Motor neuron (in vitro differentiated cells): ENCODE results near the gene ZNF211. TPM values are rescaled to one million over a fixed set of nuclear protein-coding genes. Genes with fewer than 3 reads are reported as not detected.

Source experiments
- ATAC-seq, 8 experiments: fragments of 200-7000 bp; cut with Tn5 transposase; replicated peaks in 6 of 8; 2 replicates each; pipeline ENCODE4 v1.8.0; 2021; ENCODE audit warnings: mild to moderate bottlenecking in 8 of 8, moderate library complexity in 8 of 8
- H3K27ac ChIP-seq, 2 donors: fragments of 250-450 bp; sonication (Bioruptor Pico); 2 replicates each; pipeline ENCODE4 v1.9.0; 2021; ENCODE audit warnings: antibody characterized with exemption in 2 of 2, mild to moderate bottlenecking in 2 of 2, moderate library complexity in 1 of 2
- H3K4me1 ChIP-seq, 2 donors: fragments of 250-450 bp; sonication (Bioruptor Pico); replicated peaks in 1 of 2; 2 replicates each; pipeline ENCODE4 v1.6.1; 2021; ENCODE audit warnings: antibody characterized with exemption in 2 of 2, mild to moderate bottlenecking in 2 of 2, moderate library complexity in 1 of 2
- H3K4me3 ChIP-seq, 5 donors: fragments of 250-450 bp; sonication (Bioruptor Pico); 2 replicates each; pipeline ENCODE4 v1.9.0; 2021; ENCODE audit warnings: antibody characterized with exemption in 5 of 5, mild to moderate bottlenecking in 5 of 5, moderate library complexity in 4 of 5
- WGBS, 10 experiments: fragments of 450-650 bp; shearing (Covaris generic); methylation state at CpG; one replicate each; pipeline ENCODE4 v1.0.0; 2022; 5-methylcytosine and 5-hydroxymethylcytosine counted together
- in situ Hi-C, 9 experiments: fragments of 400-800 bp; cut with MboI; loops; one replicate each; pipeline ENCODE4 v1.15.0; 2021; ENCODE audit warnings: low sequenced_read_pairs in 9 of 9, low pct_unique_long_range_greater_than_20kb in 2 of 9; ENCODE audit not compliant: unreplicated experiment in 9 of 9
- total RNA-seq, 8 experiments: library from RNA; unstranded; fragments of 300-600 nt; gene quantifications; 2 replicates each; pipeline versions ENCODE4 v1.2.3 to v1.2.4, GENCODE V29; 2022

ZNF211 gene
- total RNA-seq, 8 experiments from 2014 or later: 10.2 to 28.1 (median 19.6) TPM

DNA sequence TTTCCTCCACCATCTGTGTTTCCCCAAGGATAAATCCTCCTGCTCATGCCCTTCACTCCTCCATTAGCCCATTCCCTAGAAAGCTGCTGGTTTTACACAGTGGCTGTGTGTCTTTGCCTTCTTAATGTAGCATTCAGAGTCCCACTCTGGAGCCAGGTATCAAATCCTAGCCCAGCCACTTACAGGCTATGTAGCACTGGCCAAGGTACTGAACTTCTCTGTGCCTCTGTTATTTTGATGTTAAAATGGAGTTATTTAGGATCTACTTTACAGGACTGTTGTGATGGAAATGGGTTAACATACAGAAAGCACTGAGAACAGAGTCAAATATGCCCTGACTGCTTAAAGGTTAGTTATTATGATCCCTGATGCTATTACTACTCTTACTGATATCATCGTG lies 34.3 kb downstream of the ZNF211 start:
- H3K4me1 ChIP-seq: peaks cover 5 to 13% of the 10 kb centered on the region in 2 donors
- ATAC-seq: no peak
- H3K27ac ChIP-seq: no peak overlapping the region
- in situ Hi-C loops: no loop called here
- H3K4me3 ChIP-seq: no peak overlapping the region
- WGBS, 10 experiments: 0 to 100% (median 68%) methylated on average over 1 of the region's 1 CpG; no CpG with 5 or more reads in 4 of the 10 experiments

DNA sequence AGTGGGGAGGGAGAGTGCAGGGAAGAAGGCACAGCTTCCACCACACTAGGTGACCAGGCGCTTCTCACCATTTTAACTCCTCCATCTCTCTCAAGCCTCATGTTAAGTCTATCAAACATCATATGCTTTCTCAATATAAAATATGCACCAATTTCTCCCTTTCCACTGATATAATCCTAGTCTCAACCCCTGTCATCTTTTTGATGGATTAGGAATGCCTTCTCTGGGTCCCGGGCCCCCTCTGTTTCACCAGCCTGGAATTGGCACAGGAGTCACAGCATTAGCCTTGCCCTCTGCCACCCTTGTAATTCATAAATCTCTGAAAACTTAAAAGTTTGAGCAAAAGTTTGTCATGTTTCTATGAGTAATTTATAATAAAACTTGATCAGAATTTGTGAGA lies 35.7 kb downstream of the ZNF211 start, which contains the start of gene ZSCAN4:
Gene ZSCAN4, plus strand, starts transcription at position 301 of the 400 bp plus-strand sequence. CDS start 7,211 bp downstream, outside the sequence.
- in situ Hi-C loops: no loop called here
- no peak within 1 kb of the TSS for H3K27ac ChIP-seq
- no peak for ATAC-seq
- H3K4me3 ChIP-seq: no peak within 1 kb of the TSS
- peaks cover 5 to 12% of the 10 kb centered on the region in 2 donors for H3K4me1 ChIP-seq
- WGBS, 10 experiments: 20 to 100% (median 83%) methylated on average over 1 to 2 of the region's 2 CpGs; no CpG with 5 or more reads in 3 of the 10 experiments

DNA sequence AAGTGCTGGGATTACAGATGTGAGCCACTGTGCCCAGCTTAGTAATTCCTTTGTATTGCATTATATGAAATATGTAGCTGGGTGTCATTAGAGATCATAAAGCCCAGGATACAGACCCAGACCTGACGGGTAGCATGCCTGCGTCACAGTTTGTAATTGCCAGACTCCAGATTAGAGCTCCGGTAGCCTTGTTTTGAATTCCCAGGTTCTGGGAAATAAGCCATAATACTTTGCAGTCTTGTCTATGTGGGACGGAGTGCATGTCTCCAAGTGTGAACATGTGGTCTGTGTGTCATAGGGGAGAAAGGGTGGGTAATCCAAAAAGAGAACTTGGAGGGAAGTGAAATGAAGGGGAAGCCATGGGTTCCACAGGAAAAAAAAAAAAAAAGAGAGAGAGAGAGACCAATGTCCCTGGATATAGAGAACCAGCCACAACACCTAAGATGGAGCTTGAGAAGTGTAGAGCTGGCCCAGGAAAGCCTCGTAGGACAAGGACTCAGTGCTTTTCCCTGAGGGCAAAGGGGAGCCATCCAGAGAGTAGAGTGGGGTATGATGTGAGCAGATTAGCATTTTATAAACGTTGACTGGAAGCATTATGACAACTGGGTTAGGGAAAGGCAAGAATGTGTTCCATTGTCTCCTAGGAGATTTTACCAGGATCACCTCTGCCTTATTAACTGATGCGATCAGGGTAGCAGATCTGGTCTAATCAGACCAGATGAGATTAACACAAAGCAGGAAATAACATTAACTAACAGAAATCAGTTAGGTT lies 38.3 kb downstream of the ZNF211 start:
- H3K4me1 ChIP-seq: no peaks in the 10 kb centered on the region
- H3K27ac ChIP-seq: no peak overlapping the region
- in situ Hi-C loops: no loop called here
- WGBS, 10 experiments: 17 to 80% (median 50%) methylated on average over 1 to 7 of the region's 7 CpGs
- no peak for ATAC-seq
- H3K4me3 ChIP-seq: no peak overlapping the region

DNA sequence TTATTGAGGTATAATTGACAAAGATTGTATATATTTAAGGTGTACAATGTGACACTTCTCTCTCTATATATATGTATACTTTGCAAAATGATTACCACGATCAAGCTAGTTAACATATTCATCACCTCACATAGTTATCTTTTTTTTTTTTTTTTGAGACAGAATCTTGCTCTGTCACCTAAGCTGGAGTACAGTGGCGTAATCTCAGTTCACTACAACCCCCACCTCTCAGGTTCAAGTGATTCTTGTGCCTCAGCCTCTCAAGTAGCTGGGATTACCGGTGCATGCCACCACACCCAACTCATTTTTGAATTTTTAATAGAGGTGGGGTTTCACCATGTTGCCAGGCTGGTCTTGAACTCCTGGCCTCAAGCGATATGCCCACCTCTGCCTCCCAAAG lies 39.5 kb downstream of the ZNF211 start:
- Histone ChIP-seq H3K4me1 (no peaks in the 10 kb centered on the region), H3K4me3 (no peak overlapping the region), H3K27ac (no peak overlapping the region)
- no peak for ATAC-seq
- 0 to 75% (median 26%) methylated on average over 1 to 4 of the region's 4 CpGs; no CpG with 5 or more reads in 2 of the 10 experiments for WGBS, 10 experiments
- in situ Hi-C loops: no loop called here

DNA sequence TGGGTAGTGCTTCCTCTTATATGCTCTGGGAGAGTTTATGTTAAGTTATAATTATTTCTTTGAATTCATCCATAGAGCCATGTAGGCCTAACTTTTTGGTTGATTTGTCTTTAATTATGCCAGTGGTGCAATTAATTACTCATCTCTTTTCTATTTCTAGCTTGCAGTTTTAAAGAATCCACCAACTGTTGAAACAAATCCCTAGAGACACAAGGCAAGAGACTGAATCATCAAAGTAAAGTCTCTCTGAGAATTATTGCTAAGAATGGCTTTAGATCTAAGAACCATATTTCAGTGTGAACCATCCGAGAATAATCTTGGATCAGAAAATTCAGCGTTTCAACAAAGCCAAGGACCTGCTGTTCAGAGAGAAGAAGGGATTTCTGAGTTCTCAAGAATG lies 42.9 kb downstream of the ZNF211 start:
- in situ Hi-C loops: no loop called here
- 0 to 80% (median 58%) methylated on average over 2 of the region's 2 CpGs for WGBS, 10 experiments

DNA sequence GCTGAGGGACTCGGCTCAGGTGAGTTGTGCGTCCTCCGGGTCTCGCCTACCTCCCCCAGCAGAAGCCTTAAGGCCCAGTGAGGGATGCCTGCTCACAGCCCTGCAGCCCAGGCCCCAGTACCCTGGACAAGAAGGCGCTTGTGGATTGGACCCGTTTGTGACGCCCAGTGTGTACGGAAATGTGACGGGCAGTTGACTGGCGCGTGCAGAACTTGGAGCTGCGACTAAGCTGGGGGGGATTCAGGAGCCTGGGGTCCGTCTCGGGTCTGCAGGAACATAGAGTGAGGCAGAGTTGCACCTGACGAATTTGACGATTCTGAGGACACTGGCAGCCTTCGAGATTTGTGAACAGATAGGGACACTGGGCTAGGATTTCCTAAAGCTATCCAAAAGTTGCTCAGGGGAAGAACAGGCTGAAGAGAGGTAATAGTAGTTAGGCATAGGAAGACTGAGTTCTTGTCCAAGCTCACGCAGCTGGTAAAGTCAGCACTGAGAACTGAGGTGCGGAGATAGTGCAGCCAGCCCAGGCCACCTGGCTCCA lies 49.3 kb downstream of the ZNF211 start:
- WGBS, 10 experiments: 0 to 15% (median 0%) methylated on average over 2 to 10 of the region's 19 CpGs; no CpG with 5 or more reads in 5 of the 10 experiments
- Histone ChIP-seq H3K4me3 (peak overlapping the region; percentile 66 to 91 (median 84)), H3K4me1 (peaks cover 5 to 8% of the 10 kb centered on the region in 2 donors), H3K27ac (peak overlapping the region; percentile 46 to 80)
- in situ Hi-C loops: no loop called here
- ATAC-seq: no peak

More for the DNA sequence above, 42.9 kb downstream of the ZNF211 start:
- Histone ChIP-seq H3K4me3 (no peak overlapping the region), H3K4me1 (no peaks in the 10 kb centered on the region), H3K27ac (no peak overlapping the region)
- no peak for ATAC-seq

DNA sequence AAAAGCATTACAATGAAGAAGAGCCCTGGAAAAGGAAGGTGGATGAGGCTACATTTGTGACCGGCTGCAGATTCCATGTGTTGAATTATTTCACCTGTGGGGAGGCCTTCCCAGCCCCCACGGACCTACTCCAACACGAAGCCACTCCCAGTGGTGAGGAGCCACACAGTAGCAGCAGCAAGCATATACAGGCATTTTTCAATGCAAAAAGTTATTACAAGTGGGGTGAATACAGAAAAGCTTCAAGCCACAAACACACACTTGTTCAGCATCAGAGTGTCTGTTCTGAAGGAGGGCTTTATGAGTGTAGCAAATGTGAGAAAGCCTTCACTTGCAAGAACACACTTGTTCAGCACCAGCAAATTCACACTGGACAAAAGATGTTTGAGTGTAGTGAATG lies 53.8 kb downstream of the ZNF211 start:
- WGBS, 10 experiments: 86 to 100% (median 100%) methylated on average over 1 to 2 of the region's 3 CpGs; no CpG with 5 or more reads in 4 of the 10 experiments
- ATAC-seq: no peak
- Histone ChIP-seq H3K4me1 (peaks cover 5 to 8% of the 10 kb centered on the region in 2 donors), H3K27ac (no peak overlapping the region), H3K4me3 (no peak overlapping the region)
- in situ Hi-C loops: no loop called here

DNA sequence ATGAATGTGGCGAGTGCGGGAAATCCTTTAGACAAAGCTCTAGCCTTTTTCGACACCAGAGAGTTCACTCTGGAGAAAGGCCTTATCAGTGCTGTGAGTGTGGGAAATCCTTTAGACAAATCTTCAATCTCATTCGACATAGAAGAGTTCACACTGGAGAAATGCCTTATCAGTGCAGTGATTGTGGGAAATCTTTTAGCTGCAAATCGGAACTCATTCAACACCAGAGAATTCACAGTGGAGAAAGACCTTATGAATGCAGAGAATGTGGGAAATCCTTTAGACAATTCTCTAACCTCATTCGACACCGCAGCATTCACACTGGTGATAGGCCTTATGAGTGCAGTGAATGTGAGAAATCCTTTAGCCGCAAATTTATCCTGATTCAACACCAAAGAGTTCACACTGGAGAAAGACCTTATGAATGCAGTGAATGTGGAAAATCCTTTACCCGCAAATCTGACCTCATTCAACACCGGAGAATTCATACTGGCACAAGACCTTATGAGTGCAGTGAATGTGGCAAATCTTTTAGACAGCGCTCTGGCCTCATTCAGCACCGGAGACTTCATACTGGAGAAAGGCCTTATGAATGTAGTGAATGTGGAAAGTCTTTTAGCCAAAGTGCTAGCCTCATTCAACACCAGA lies 54.5 kb downstream of the ZNF211 start:
- 92 to 100% (median 98%) methylated on average over 1 to 12 of the region's 12 CpGs; no CpG with 5 or more reads in 1 of the 10 experiments for WGBS, 10 experiments
- Histone ChIP-seq H3K4me3 (no peak overlapping the region), H3K27ac (no peak overlapping the region), H3K4me1 (peaks cover 5 to 8% of the 10 kb centered on the region in 2 donors)
- in situ Hi-C loops: no loop called here
- ATAC-seq: no peak

DNA sequence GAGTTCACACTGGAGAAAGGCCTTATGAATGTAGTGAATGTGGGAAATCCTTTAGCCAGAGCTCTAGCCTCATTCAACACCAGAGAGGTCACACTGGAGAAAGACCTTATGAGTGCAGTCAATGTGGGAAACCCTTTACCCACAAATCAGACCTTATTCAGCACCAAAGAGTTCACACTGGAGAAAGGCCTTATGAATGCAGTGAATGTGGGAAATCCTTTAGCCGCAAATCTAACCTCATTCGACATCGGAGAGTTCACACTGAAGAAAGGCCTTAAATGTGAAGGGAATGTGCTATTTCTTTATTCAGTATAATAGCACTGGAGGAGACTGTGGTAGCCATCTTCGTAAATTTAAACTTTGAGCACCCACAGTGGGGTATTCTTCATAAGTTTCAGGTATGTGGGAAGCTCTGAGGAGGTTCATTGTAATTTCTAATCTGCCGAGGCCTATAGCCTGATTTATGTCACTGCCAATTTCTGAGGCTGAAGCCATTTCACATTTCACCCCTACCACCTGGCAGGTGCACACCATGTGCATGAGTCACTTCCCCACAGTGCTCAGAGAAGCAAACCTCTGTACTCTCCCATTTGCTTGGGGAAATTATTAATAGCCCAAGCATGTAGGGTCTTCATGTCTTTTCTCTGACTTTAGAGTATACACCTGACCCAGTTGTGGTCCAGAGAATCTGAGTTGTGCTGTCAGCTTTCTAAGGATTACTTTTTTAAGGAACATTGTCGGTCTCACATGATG lies 55.2 kb downstream of the ZNF211 start:
- Histone ChIP-seq H3K4me3 (no peak overlapping the region), H3K27ac (no peak overlapping the region), H3K4me1 (peaks cover 0 to under 1% of the 10 kb centered on the region in 2 donors)
- in situ Hi-C loops: no loop called here
- no peak for ATAC-seq
- WGBS, 10 experiments: 90 to 100% (median 96%) methylated on average over 1 to 6 of the region's 6 CpGs; no CpG with 5 or more reads in 1 of the 10 experiments

DNA sequence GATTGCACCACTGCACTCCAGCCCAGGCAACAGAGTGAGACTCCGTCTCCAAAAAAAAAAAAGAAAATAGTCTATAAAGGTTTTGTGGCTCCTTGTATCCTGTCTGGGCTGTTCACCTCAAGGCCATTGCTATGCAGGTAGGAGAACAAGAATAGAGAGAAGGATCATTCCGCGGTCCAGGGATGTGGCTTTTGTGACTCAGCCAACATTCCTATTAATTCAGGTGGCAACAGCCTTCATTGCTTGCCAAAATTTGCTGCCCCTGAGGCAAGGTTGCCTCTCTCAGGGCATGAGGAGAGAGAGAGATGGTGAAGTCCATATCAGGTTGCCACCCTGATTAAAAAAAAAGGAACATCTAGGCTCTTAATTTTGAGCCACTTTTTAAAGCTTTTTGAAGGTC lies 56.8 kb downstream of the ZNF211 start:
- no peaks in the 10 kb centered on the region for H3K4me1 ChIP-seq
- no peak overlapping the region for H3K4me3 ChIP-seq
- WGBS, 10 experiments: 73 to 100% (median 93%) methylated on average over 1 to 3 of the region's 3 CpGs; no CpG with 5 or more reads in 6 of the 10 experiments
- in situ Hi-C loops: no loop called here
- no peak for ATAC-seq
- no peak overlapping the region for H3K27ac ChIP-seq
